GM21723 (cell line): ENCODE data around the gene CD163.
"Not testable (repeated sequence)": the region's sequence is repeated elsewhere in the genome, so short reads cannot be mapped to it uniquely, and the experiment has no call there.

Source experiments
- ATAC-seq: cut with Tn5 transposase; IDR thresholded peaks from one replicate; pipeline ENCODE4 v1.9.1; 2021; ENCODE audit warnings: mild to moderate bottlenecking, moderate library complexity; ENCODE audit not compliant: unreplicated experiment

The CD163 gene

GRCh38 chr12:7503686-7504415 is at the start of gene CD163:
Gene CD163 (minus strand): TSS chr12:7503777. CDS start chr12:7503690, 87 bp downstream.
- ATAC-seq: no peak

- ATAC-seq: no peak
Measured at GRCh38 chr12:7542813-7543212, 39.2 kb upstream of the CD163 start.

GRCh38 chr12:7542046-7542445 is 38.5 kb upstream of the CD163 start:
- ATAC-seq: no peak

DNA sequence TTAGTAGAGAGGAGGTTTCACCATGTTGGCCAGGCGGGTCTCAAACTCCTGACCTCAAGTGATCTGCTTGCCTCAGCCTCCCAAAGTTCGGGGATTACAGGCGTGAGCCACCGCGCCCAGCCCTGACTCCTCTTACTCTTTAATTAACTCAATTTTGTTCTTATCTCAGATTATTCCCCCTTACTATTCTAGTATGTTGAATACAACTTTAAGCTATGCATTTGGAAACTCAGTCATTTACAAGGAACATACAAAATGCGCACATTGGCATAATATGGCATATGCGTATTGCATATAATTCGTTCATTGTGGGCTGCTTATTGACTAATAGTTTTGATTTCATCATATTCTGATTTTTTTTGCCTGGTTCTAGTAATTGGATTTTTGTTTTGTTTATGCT is 10.8 kb upstream of the CD163 start:
- ATAC-seq: no peak

- no peak for ATAC-seq
Measured at GRCh38 chr12:7512553-7512952, 9.0 kb upstream of the CD163 start.

GRCh38 chr12:7509793-7510470 is 6.4 kb upstream of the CD163 start:
- ATAC-seq: not testable (repeated sequence)

DNA sequence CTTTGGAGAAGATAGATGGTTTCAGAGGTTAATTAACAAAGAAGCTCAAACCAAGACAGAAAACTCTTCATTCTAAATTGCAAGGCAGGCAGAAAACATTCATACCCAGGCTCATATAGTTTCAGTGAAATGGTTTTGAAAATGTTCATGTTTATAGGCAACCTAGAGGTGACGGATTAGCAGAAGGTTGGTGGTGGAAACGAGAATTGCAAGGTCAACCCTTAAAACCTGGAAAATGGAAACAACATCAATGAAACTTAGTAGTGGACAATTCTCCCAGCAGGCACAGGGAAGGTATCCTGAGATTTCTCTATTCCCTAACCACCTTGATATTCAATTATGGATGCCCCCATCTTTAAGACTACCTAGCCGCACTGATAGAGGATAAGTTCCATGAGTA is 965 bp downstream of the CD163 start:
- no peak for ATAC-seq

GRCh38 chr12:7501031-7501588 is 2.5 kb downstream of the CD163 start:
- ATAC-seq: no peak

DNA sequence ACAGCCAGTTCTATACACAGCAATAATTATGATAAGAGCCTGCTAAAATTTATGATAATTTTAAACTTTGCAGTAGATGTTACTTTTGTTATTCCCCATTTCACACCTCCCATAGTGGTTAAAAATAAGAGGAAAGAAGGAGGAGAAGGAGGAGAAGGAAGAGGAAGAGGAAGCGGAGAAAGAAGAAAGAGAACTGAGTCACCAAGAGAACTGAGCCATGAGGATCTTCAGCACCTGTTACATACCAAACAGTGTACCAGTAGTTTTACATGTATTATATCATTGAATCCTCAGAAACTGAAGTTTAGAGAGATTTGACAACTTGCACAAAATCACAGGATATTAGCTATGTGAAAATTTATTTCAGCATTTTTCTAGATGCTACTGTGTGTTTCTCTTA is 3.9 kb downstream of the CD163 start:
- no peak for ATAC-seq

DNA sequence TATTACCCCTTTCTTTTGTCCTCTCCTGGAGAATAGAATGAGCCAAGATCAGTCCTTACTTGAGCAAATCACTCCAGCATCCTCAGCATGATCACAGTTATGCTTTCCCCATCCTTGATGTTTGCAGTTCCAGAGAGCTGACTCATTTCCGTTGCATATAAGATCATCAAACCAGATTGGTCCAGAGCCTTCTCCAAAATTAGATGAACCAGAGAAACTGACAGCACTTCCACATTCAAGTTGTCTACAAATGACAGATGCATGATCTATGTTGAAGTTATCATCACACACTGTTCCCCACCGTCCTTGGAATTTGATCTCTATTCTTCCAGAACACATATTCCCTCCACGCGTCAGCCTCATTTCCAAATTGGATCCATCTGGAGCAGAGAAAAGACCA is 4.8 kb downstream of the CD163 start:
- no peak for ATAC-seq

DNA sequence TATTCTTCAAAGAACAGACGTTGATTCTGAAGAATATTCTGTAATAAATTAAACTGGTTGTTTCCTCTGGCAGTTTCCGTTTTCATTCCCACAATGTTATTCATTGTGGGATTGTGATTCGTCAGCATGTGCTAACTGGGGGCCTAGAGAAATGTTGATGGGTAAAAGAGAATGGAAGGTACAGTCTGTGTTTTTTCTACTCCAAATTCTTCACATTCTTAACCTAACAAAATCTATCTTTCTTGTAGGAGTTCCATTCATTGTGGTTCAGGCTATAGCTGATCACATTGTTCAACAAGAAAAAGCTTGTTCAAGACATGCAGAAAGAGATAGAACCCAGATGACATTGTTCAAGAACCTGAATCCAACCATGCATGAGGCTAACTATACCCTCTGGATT is 5.9 kb downstream of the CD163 start:
- ATAC-seq: no peak

DNA sequence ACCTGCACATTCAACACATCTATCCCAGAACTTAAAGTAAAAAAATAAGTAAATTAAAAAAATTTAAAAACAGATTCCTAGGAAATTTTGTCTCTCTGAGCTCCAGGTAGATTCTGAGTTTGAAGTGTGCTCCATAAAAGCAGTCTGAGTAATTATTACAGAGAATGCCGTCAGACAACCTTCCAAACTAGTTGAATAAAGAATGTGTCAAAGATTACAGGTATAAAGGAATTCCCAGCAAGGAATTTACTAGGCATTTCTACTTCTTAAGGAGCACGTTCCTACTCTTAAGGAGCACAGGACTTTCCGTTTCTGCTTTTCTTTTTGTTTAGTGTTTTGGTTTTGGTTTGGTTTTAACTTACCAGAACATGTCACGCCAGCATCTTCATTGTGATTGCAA is 7.1 kb downstream of the CD163 start:
- no peak for ATAC-seq

GRCh38 chr12:7495136-7495535 is 8.4 kb downstream of the CD163 start:
- no peak for ATAC-seq

GRCh38 chr12:7493006-7493405 is 10.6 kb downstream of the CD163 start:
- no peak for ATAC-seq

DNA sequence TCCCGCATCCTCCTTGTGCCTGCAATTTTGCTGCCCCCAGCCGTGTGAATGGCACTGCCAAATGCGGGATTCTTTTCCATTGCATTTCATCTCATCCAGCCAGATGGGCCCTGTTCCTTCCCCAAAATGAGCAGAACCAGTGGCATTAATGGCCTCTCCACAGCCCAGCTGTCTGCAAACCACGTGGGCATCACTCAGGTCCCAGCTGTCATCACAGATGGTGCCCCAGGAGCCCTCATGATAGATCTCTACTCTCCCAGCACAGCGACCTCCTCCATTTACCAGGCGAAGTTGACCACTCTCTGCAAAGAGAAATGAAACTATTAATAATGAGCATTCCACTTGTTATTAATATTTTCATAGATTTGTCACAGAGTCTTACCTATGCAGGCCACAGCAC is 17.1 kb downstream of the CD163 start:
- ATAC-seq: no peak

- no peak for ATAC-seq
Measured at GRCh38 chr12:7485095-7485494, 18.5 kb downstream of the CD163 start.

DNA sequence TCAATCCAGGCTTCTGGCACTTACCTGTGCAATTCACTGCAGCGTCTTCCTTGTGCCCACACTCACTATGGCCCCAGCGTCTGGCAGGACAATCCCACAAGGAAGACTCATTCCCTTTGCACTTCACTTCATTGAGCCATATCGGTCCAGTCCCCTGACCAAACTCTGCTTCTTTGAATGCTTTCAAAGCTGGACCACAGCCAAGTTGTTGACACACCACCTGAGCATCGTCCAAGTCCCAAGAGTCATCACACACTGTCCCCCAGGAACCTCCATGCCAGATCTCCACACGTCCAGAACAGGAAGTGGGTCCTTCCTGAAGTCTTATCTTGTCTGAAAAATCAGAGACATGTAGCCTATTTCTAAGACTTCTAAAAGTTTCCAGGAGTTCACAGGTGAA is 20.2 kb downstream of the CD163 start:
- ATAC-seq: no peak

DNA sequence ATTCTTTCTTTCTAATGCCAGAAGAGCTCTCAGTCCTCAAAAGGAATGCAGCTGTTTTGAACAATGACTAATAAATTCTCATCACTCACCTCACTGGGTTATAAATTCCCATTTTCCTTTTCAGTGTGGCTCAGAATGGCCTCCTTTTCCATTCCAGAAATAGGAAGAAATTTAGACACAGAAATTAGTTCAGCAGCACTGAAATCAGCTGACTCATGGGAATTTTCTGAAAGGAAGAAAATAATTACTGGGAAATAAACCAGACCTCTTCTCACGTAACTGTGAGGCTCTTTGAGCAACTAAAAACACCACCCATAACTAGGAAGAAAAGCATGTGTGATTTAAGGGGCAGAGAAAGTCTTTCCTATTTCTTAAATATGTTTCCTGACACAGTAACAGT is 23.8 kb downstream of the CD163 start:
- ATAC-seq: no peak

GRCh38 chr12:7472060-7472459 is 31.5 kb downstream of the CD163 start:
- no peak for ATAC-seq

GRCh38 chr12:7460375-7461259 is 43.0 kb downstream of the CD163 start:
- peak; percentile 69 for ATAC-seq

GRCh38 chr12:7459973-7460372 is 43.6 kb downstream of the CD163 start:
- ATAC-seq: no peak
